Fibroblast of lung (primary cell): Measurements from ENCODE around the gene ASCC3.

Experiments
- EZH2 ChIP-seq: IDR thresholded peaks from 2 replicates; pipeline ENCODE4 v1.5.1; 2012; ENCODE audit warnings: low read length, control low read depth, mild to moderate bottlenecking; ENCODE audit errors: missing control alignments
- TF ChIP-seq, protein P1 (sequence below), 2 donors: IDR thresholded peaks in 1 of 2; conservative IDR thresholded peaks in 1 of 2; 1 replicate in 1 of 2; 2 replicates in 1 of 2; pipeline ENCODE4 v1.5.1; 2011 to 2012; ENCODE audit warnings: low read length in 2 of 2, control low read depth in 1 of 2, inconsistent platforms in 1 of 2, low read depth in 1 of 2, mild to moderate bottlenecking in 1 of 2

- TF ChIP-seq, protein P1, sequence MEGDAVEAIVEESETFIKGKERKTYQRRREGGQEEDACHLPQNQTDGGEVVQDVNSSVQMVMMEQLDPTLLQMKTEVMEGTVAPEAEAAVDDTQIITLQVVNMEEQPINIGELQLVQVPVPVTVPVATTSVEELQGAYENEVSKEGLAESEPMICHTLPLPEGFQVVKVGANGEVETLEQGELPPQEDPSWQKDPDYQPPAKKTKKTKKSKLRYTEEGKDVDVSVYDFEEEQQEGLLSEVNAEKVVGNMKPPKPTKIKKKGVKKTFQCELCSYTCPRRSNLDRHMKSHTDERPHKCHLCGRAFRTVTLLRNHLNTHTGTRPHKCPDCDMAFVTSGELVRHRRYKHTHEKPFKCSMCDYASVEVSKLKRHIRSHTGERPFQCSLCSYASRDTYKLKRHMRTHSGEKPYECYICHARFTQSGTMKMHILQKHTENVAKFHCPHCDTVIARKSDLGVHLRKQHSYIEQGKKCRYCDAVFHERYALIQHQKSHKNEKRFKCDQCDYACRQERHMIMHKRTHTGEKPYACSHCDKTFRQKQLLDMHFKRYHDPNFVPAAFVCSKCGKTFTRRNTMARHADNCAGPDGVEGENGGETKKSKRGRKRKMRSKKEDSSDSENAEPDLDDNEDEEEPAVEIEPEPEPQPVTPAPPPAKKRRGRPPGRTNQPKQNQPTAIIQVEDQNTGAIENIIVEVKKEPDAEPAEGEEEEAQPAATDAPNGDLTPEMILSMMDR (conservative IDR thresholded peaks at IDR 0.05 in 1 of 2, IDR thresholded peaks at IDR 0.05 in 1 of 2; ENCODE audit: low read depth in 1 of 2, low read length in 2 of 2) = no peak
- no peak for TF ChIP-seq EZH2
Measured at GRCh38 chr6:100879317-100879716, 1.8 kb downstream of the ASCC3 start.
